GM12875 (cell line): ENCODE measurements around the gene COX7A2L.
A peak's percentile ranks its signal among the peaks of the same experiment; 100 is the strongest.
"Not testable (repeated sequence)": the region's sequence is repeated elsewhere in the genome, so short reads cannot be mapped to it uniquely, and the experiment has no call there.

Source experiments
- H3K4me3 ChIP-seq: one replicate; pipeline ENCODE4 v1.5.1; 2011; ENCODE audit warnings: low read depth, low read length, control low read depth
- CTCF ChIP-seq: IDR thresholded peaks from 2 replicates; pipeline ENCODE4 v1.5.1; 2011; ENCODE audit warnings: low read depth, mild to moderate bottlenecking, control low read depth, inconsistent platforms, low read length, moderate library complexity, borderline replicate concordance; ENCODE audit not compliant: insufficient read depth

COX7A2L gene

DNA sequence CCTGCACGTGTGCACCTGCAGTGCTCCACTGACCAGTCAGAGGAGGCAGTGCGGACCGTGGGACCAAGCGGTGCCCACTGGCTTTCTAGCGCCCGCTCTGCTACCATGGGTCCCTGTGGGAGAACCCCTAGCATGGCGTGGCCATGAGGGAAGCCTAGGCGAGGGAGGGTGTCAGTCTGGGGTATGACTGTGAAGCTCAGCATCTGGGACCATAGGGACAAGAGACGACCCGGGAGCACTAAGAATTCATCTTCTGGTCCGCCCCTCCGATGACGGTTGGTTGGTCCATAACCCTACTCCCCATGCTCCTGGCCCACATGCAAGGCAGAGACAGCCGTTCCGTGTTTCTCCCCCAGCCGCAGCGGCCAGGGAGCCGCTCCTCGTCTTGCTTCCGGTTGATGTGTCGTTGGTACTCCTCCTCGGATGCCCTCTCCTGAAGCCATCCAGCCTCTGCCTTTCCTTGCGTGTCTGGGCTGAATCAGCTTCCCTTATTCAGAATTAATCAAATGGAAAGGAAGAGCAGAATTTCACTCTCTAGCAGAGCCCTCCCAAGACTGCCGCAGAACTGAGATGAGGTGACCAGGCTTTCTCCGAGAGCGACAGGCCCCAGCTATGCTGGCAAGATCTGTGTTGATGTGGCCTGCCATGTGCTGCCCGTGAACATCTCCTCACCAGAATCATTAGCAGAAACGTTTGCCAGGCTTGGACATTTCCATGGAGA, 23.0 kb downstream of the COX7A2L start:
- no peak overlapping the region for H3K4me3 ChIP-seq
- TF ChIP-seq CTCF: no peak

DNA sequence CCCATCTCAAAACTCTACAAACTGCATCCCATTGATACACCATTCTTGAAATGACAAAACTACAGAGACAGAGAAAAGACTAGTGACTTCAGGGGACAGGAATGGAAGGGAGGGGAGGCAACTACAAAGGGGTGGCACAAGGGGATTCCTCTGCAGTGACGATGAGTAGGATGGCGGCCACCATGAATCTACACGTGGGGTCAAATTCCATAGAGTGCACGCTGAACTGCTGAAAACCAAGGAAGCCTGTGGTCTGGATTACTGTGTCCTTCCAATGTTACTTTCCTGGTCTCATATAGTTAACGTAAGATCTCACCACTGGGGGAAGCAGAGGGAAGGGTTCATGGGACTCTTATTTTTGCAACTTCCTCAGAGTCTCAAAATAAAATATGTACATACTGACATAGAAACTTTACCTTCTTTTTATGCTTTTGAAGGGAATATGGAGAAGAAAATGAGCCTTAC, 23.6 kb downstream of the COX7A2L start:
- H3K4me3 ChIP-seq: no peak overlapping the region
- peak; percentile 7; the same call in 1 of the 2 replicates for TF ChIP-seq CTCF

GRCh38 chr2:42336361-42336965, 24.6 kb downstream of the COX7A2L start:
- H3K4me3 ChIP-seq: no peak overlapping the region
- no peak for TF ChIP-seq CTCF

GRCh38 chr2:42335514-42336104, 25.4 kb downstream of the COX7A2L start:
- H3K4me3 ChIP-seq: no peak overlapping the region
- no peak for TF ChIP-seq CTCF

DNA sequence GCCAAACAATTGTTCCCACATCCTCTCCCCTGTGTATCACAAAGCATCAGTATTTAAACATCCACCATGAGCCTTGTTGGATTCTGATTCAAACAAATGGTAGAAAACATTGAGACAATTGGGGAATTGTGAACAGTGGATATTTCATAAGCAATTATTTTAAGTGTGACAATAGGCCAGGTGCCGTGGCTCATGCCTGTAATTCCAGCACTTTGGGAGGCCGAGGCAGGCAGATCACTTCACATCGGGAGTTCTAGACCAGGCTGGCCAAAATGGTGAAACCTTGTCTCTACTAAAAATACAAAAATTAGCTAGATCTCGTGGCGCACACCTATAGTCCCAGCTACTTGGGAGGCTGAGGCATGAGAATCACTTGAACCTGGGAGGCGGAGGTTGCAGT, 26.2 kb downstream of the COX7A2L start:
- not testable (repeated sequence) for H3K4me3 ChIP-seq

GRCh38 chr2:42334220-42334619, 26.8 kb downstream of the COX7A2L start:
- TF ChIP-seq CTCF: no peak
- no peak overlapping the region for H3K4me3 ChIP-seq

DNA sequence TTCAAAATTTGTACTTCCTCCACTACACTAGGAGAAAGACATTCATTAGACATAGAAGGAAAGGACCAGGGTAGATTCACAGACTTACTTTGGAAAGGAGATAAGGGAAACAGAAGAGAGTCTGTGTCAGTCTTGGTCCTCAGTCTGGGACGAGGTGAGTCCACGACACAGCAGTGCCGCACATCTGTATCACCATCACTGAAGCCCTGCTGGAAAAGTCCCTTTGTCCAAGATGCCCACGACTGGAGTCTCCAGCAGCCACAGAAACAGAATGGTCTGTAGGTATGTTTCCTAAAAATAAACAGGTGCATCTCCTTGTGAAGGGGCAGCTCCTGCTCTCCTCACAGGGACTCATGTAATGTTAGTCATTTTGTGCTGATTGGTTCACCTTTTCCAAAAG, 27.4 kb downstream of the COX7A2L start:
- no peak overlapping the region for H3K4me3 ChIP-seq
- TF ChIP-seq CTCF: no peak
